Mucosa of descending colon (tissue), 3 donors: ENCODE measurements around the gene CEP350. TPM values are rescaled to one million over a fixed set of nuclear protein-coding genes. Genes with fewer than 3 reads are reported as not detected.

Source experiments
- ATAC-seq: fragments of 200-7000 bp; cut with Tn5 transposase; one replicate; pipeline ENCODE4 v1.9.1; 2020; ENCODE audit warnings: mild to moderate bottlenecking, moderate library complexity
- DNase-seq, 3 donors: peaks; one replicate each; pipeline ENCODE4 v3.0.0-alpha.2; 2020
- H3K36me3 ChIP-seq: fragments of 200-600 bp; one replicate; pipeline ENCODE4 v1.8.0; 2021; ENCODE audit warnings: low read depth, mild to moderate bottlenecking
- H3K4me1 ChIP-seq: fragments of 200-600 bp; one replicate; pipeline ENCODE4 v1.8.0; 2021; ENCODE audit warnings: low read depth, mild to moderate bottlenecking
- H3K4me3 ChIP-seq: fragments of 200-600 bp; one replicate; pipeline ENCODE4 v1.8.0; 2021; ENCODE audit warnings: mild to moderate bottlenecking
- H3K9me3 ChIP-seq: fragments of 200-600 bp; one replicate; pipeline ENCODE4 v1.8.0; 2021; ENCODE audit warnings: mild to moderate bottlenecking
- CTCF ChIP-seq: fragments of 200-600 bp; IDR thresholded peaks from one replicate; pipeline ENCODE4 v1.8.0; 2022; ENCODE audit warnings: antibody characterized with exemption, mild to moderate bottlenecking
- intact Hi-C, 2 donors: fragments of 100-400 bp; cut with DNase I in 1 of 2; cut with micrococcal nuclease in 1 of 2; formaldehyde crosslinking; loops; one replicate each; pipeline versions ENCODE4 v1.11.0 to v1.11.1; 2022; cut with DNase I, micrococcal nuclease
- total RNA-seq, 3 donors: library from RNA; stranded (reverse); fragmentation: NEBNext Ultra II Directional in 2 of 3; extraction: Animal tissue kit (Norgen Biotek cat#: 25700) in 2 of 3; gene quantifications; one replicate each; pipeline versions ENCODE4 v1.2.1 to v1.2.4, GENCODE V29; 2021 to 2023
- donor health status: DM: no; HTN: no; CAD: no; lungs with moderate emphysema.
- donor health status: DM: no; HTN: no; CAD: no.
- donor health status: DM: no; HTN: yes; CAD: no.

CEP350 gene
- total RNA-seq, 3 donors from 2014 or later = 41.9 to 63.7 (median 53.9) TPM

- H3K4me3 ChIP-seq = no peak overlapping the region
- no peak for TF ChIP-seq CTCF
- no peaks in the 10 kb centered on the region for H3K36me3 ChIP-seq
- ATAC-seq (no peak), DNase-seq (no peak)
- no peaks in the 10 kb centered on the region for H3K9me3 ChIP-seq
- H3K4me1 ChIP-seq = no peaks in the 10 kb centered on the region
- intact Hi-C loops = no loop called here
Measured at GRCh38 chr1:180084867-180085266, 130.3 kb downstream of the CEP350 start.

- DNase-seq = no peak
- TF ChIP-seq CTCF = no peak
- H3K36me3 ChIP-seq = no peaks in the 10 kb centered on the region
- H3K9me3 ChIP-seq = no peaks in the 10 kb centered on the region
- ATAC-seq = no peak
- no peaks in the 10 kb centered on the region for H3K4me1 ChIP-seq
- intact Hi-C loops = no loop called here
- H3K4me3 ChIP-seq = no peak overlapping the region
Measured at GRCh38 chr1:180085331-180085730, 130.7 kb downstream of the CEP350 start.

GRCh38 chr1:180092931-180093650, 138.5 kb downstream of the CEP350 start:
- intact Hi-C loops = no loop called here
- no peak for TF ChIP-seq CTCF
- ATAC-seq (no peak), DNase-seq (no peak)
- Histone ChIP-seq H3K9me3 (no peaks in the 10 kb centered on the region), H3K4me1 (no peaks in the 10 kb centered on the region), H3K4me3 (no peak overlapping the region), H3K36me3 (no peaks in the 10 kb centered on the region)

- no peaks in the 10 kb centered on the region for H3K4me1 ChIP-seq
- intact Hi-C loops = no loop called here
- no peak for TF ChIP-seq CTCF
- no peak overlapping the region for H3K4me3 ChIP-seq
- no peaks in the 10 kb centered on the region for H3K36me3 ChIP-seq
- no peak for ATAC-seq
- no peak for DNase-seq
- no peaks in the 10 kb centered on the region for H3K9me3 ChIP-seq
Measured at GRCh38 chr1:180094705-180095295, 140.2 kb downstream of the CEP350 start.

- H3K36me3 ChIP-seq = no peaks in the 10 kb centered on the region
- H3K4me1 ChIP-seq = no peaks in the 10 kb centered on the region
- no peak for TF ChIP-seq CTCF
- no peaks in the 10 kb centered on the region for H3K9me3 ChIP-seq
- no peak overlapping the region for H3K4me3 ChIP-seq
- ATAC-seq (no peak), DNase-seq (no peak)
- intact Hi-C loops = no loop called here
Measured at GRCh38 chr1:180096584-180097325, 142.1 kb downstream of the CEP350 start.
